CD4-positive, alpha-beta T cell treated with Interleukin-17A for 4 hours (primary cell): ENCODE data around the gene MMP8.
"Not testable (repeated sequence)": the region's sequence is repeated elsewhere in the genome, so short reads cannot be mapped to it uniquely, and the experiment has no call there.

Source experiments
- DNase-seq: peaks from one replicate; pipeline ENCODE4 v3.0.0-alpha.2; 2020; ENCODE audit warnings: mixed read lengths

MMP8 gene

GRCh38 chr11:102724904-102725500, at the start of gene MMP8:
MMP8 (minus strand) TSS chr11:102724954; CDS start chr11:102724855, 99 bp downstream.
- DNase-seq = no peak

- no peak for DNase-seq
Measured at GRCh38 chr11:102773386-102773785, 48.6 kb upstream of the MMP8 start.

- no peak for DNase-seq
Measured at GRCh38 chr11:102771351-102771750, 46.6 kb upstream of the MMP8 start.

- DNase-seq = no peak
Measured at GRCh38 chr11:102770191-102770590, 45.4 kb upstream of the MMP8 start.

GRCh38 chr11:102767800-102768199, 43.0 kb upstream of the MMP8 start:
- no peak for DNase-seq

- DNase-seq = no peak
Measured at GRCh38 chr11:102763440-102763839, 38.7 kb upstream of the MMP8 start.

GRCh38 chr11:102762361-102762767, 37.6 kb upstream of the MMP8 start:
- no peak for DNase-seq

GRCh38 chr11:102761646-102762238, 37.0 kb upstream of the MMP8 start:
- DNase-seq = no peak

- DNase-seq = no peak
Measured at GRCh38 chr11:102760344-102761035, 35.7 kb upstream of the MMP8 start.

- no peak for DNase-seq
Measured at GRCh38 chr11:102757823-102758549, 33.2 kb upstream of the MMP8 start.

- no peak for DNase-seq
Measured at GRCh38 chr11:102753267-102753666, 28.5 kb upstream of the MMP8 start.

- no peak for DNase-seq
Measured at GRCh38 chr11:102751673-102752072, 26.9 kb upstream of the MMP8 start.

- DNase-seq = no peak
Measured at GRCh38 chr11:102749101-102749722, 24.5 kb upstream of the MMP8 start.

- not testable (repeated sequence) for DNase-seq
Measured at GRCh38 chr11:102746746-102747578, 22.2 kb upstream of the MMP8 start.

- DNase-seq = no peak
Measured at GRCh38 chr11:102734650-102735049, 9.9 kb upstream of the MMP8 start.

GRCh38 chr11:102733232-102733875, 8.6 kb upstream of the MMP8 start:
- DNase-seq = peak; percentile 15

- DNase-seq = peak; percentile 3
Measured at GRCh38 chr11:102730944-102731343, 6.2 kb upstream of the MMP8 start.

- DNase-seq = no peak
Measured at GRCh38 chr11:102729849-102730815, 5.4 kb upstream of the MMP8 start.

GRCh38 chr11:102727890-102728289, 3.1 kb upstream of the MMP8 start:
- DNase-seq = no peak

- DNase-seq = no peak
Measured at GRCh38 chr11:102722821-102723220, 1.9 kb downstream of the MMP8 start.
